ENCODE results near the gene SLC39A13.

DNA sequence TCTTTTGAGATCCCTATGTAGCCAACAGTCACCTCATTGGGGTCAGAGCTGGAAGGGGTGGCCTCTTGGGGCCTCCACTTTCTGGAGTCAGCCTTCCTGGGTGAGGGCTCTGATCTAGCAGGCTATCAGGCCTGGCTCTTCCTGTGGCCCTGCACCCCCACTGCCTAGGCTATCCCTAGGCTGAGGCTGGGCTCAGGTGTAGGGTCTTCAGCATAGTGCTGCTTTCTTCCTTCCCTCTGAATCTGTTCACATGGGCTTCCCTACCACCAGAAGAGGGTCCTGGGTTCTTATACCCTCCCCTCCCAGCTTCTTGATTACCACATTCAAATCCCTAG is 29.6 kb upstream of the SLC39A13 start:
- TF ChIP-seq POLR2A (IDR thresholded peaks at IDR 0.05), result no peak
- TF ChIP-seq, protein P1, sequence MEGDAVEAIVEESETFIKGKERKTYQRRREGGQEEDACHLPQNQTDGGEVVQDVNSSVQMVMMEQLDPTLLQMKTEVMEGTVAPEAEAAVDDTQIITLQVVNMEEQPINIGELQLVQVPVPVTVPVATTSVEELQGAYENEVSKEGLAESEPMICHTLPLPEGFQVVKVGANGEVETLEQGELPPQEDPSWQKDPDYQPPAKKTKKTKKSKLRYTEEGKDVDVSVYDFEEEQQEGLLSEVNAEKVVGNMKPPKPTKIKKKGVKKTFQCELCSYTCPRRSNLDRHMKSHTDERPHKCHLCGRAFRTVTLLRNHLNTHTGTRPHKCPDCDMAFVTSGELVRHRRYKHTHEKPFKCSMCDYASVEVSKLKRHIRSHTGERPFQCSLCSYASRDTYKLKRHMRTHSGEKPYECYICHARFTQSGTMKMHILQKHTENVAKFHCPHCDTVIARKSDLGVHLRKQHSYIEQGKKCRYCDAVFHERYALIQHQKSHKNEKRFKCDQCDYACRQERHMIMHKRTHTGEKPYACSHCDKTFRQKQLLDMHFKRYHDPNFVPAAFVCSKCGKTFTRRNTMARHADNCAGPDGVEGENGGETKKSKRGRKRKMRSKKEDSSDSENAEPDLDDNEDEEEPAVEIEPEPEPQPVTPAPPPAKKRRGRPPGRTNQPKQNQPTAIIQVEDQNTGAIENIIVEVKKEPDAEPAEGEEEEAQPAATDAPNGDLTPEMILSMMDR (IDR thresholded peaks at IDR 0.05), result no peak

Data from thyroid gland (tissue), 4 donors.